Activated CD8-positive, alpha-beta memory T cell treated with anti-CD3 and anti-CD28 coated beads for 4 hours (primary cell): ENCODE results near the gene IRAG1.

ENCODE experiments used
- DNase-seq, 2 donors: peaks; one replicate each; pipeline ENCODE4 v3.0.0-alpha.2; 2020; ENCODE audit warnings: low read depth in 2 of 2

The IRAG1 gene

DNA sequence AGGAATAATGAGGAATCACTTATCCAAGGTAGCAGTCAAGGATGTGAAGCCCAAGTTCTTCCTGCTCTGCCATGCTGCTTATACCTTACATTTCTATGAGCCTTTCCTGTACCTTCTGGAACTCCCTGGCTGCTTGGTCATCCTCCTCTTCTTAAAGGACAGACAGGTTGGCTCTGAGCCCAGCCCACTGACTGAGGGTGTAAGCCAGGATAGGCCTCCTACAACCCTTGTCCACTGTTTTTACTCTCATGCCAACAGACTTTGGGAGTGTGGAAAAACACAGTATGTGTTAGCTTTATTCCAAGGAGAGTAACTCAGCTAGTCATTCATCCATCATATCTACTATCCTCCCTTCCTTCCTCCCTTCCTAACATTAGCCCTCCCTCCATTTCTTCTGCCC lies 47.5 kb downstream of the IRAG1 start:
- DNase-seq: no peak

DNA sequence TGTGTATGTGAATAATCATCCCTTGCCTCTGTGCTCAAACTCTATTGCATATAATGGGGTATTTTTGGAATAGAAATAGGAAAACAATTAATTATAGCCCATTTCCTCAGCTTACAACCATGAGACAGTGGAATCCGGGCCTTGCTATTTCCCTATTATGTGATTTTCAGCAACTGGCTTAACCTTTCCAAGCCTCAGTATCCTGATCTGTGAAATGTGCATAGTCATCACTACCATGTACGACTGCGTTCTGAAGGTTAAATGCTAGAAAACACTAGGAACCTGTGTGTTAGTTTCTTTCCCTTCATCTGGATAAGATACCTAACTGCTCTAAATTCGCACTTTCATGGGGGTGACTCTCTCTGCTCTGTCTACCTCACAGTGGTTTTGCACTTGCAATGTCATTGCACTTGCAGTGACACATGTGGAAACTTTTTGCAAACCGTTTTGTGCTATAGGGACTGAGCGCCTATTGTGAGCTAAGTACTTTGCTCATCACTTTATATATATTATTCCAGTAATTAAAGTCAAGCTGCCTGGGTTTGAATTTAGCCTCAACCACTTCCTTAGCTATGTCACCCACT lies 48.3 kb downstream of the IRAG1 start:
- DNase-seq: no peak
